Astrocyte (in vitro differentiated cells and primary cell): ENCODE measurements around the gene SLC35B1.

Experiments
- EZH2 ChIP-seq: IDR thresholded peaks from 2 replicates; pipeline ENCODE4 v1.6.1; 2012; ENCODE audit warnings: mild to moderate bottlenecking, low read length, inconsistent platforms; ENCODE audit not compliant: insufficient read depth
- TF ChIP-seq, protein P1 (sequence below): IDR thresholded peaks from 2 replicates; pipeline ENCODE4 v1.5.1; 2011; ENCODE audit warnings: low read depth, mild to moderate bottlenecking, inconsistent platforms, low read length, moderate library complexity; ENCODE audit not compliant: insufficient read depth

DNA sequence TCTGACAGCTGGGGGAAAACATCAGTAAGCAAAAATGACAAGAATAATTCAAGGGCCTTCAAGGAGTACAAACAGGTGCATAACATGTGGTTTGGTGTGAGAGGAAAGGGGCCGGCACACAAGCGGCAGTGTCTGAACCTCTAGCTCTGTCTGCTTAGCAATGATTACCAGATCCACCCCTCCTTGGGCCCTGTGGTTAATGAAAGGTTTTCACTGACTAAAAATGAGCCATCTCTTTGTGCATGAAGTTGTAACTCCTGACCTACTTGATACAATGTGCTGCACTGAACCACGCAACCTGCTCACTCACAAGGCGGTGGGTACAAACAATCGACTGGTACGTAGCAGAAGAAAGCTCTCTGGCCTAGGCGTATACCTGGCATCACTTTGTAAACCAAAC, 41.0 kb upstream of the SLC35B1 start:
- TF ChIP-seq, protein P1, sequence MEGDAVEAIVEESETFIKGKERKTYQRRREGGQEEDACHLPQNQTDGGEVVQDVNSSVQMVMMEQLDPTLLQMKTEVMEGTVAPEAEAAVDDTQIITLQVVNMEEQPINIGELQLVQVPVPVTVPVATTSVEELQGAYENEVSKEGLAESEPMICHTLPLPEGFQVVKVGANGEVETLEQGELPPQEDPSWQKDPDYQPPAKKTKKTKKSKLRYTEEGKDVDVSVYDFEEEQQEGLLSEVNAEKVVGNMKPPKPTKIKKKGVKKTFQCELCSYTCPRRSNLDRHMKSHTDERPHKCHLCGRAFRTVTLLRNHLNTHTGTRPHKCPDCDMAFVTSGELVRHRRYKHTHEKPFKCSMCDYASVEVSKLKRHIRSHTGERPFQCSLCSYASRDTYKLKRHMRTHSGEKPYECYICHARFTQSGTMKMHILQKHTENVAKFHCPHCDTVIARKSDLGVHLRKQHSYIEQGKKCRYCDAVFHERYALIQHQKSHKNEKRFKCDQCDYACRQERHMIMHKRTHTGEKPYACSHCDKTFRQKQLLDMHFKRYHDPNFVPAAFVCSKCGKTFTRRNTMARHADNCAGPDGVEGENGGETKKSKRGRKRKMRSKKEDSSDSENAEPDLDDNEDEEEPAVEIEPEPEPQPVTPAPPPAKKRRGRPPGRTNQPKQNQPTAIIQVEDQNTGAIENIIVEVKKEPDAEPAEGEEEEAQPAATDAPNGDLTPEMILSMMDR, result no peak
- no peak for TF ChIP-seq EZH2
